Measurements from ENCODE around the gene SLC30A10. TPM values are rescaled to one million over a fixed set of nuclear protein-coding genes. Genes with fewer than 3 reads are reported as not detected.

Gene SLC30A10
- total RNA-seq = 1.0 TPM

DNA sequence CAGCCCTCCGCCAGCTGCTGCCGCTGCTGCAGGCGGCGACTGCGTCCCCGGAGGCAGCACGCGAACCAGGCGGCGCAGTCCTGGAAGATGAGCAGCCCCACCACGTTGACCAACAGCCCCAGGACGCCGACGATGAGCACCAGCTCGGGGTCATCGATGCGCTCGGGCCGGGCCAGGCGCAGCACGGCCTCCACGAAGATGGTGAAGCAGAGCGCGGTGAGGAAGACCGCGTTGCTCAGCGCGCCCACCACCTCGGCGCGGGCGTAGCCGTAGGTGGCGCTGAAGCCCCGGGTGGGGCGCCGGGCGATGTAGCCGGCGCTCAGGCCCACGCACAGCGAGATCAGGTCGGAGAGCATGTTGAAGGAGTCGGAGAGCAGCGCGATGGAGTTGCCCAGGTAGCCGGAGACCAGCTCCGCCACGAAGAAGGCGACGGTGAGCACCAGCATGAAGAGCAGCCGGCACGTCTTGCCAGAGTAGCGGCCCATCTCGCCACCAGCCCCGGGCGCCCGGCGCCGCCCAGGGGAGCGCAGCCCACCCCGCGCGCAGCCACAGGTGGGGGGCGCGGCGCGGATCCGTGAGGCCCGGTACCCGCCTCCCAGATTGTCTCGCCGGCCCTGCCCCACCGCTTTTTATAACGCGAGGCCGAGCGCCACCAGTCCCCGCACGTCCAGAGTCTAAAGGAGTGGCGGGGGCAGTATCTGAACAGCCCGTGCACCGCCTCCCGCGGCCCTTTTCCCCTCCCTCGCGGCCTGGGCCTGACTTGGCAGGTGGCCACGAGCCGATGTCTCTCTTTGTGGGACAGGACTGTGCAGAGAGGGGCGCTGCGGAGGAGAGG, at the start of gene SLC30A10:
TSS of gene SLC30A10 (minus strand) at position 602 of the 835 bp plus-strand sequence. CDS start at position 485, 117 bp downstream.
- Histone ChIP-seq H3K4me1 (ENCODE audit: control insufficient read depth in 3 of 3, insufficient read depth in 3 of 3, low read length in 3 of 3) (peaks cover 2 to 7% (median 6%) of the 10 kb centered on the region in 3 donors), H3K9ac (ENCODE audit: low read depth in 1 of 3, low read length in 3 of 3) (peak within 1 kb of the TSS in 1 of 3 donors; percentile 16), H3K36me3 (ENCODE audit: control insufficient read depth in 3 of 3, insufficient read depth in 3 of 3, low read length in 3 of 3) (no peaks in the 10 kb centered on the region), H3K4me3 (ENCODE audit: low read length in 3 of 3) (peak within 1 kb of the TSS; percentile 49 to 60 (median 52)), H3K27me3 (ENCODE audit: control insufficient read depth in 3 of 3, insufficient read depth in 3 of 3, low read length in 3 of 3) (peaks cover 21 to 32% (median 27%) of the 10 kb centered on the region in 3 donors), H3K9me3 (ENCODE audit: control insufficient read depth in 3 of 3, low read length in 3 of 3) (no peaks in the 10 kb centered on the region), H3K27ac (ENCODE audit: low read depth, low read length) (no peak within 1 kb of the TSS)

DNA sequence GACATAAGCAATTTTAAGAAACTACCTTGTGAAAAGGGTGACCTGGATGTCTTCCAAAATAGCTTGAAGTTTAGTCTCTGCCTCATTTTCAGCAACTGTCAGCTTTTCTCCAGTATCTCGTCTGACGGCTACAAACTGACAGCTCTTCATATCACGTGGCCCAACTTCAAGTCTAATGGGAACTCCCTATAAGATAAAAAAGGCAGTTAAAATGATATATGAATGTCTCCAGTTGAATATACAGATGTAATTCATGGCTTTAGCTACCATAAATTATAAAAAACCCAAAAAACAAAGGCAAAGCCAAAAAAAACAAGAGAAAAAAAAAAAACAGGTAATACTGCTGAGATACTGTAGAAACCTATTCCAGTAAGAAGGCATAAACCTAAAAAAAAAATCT, 44.9 kb upstream of the SLC30A10 start:
- peaks cover 6 to 48% (median 44%) of the 10 kb centered on the region in 3 donors for H3K36me3 ChIP-seq (ENCODE audit: control insufficient read depth in 3 of 3, insufficient read depth in 3 of 3, low read length in 3 of 3)
- no peak overlapping the region for H3K27ac ChIP-seq (ENCODE audit: low read depth, low read length)
- no peak overlapping the region for H3K4me3 ChIP-seq (ENCODE audit: low read length in 3 of 3)

DNA sequence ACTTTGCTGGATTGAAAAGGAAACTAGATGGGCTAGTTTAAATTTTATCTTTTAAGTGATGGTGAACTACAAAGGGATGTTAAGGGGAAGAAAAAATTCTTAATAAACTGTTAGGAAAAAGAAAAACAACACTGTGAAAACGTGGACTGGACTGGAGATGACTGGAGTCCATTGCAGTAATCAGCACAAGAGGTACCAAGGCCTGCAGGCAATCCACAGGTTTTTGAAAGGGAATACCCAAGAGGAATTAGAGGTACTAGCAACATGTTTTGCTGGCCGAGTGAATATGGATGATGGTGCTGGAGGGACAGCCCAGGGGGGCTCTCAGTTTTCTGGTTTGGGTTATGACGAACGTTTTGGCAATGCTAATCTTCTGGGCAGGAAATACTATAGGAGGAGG, 39.0 kb upstream of the SLC30A10 start:
- Histone ChIP-seq H3K36me3 (ENCODE audit: control insufficient read depth in 3 of 3, insufficient read depth in 3 of 3, low read length in 3 of 3) (peaks cover 4 to 26% (median 20%) of the 10 kb centered on the region in 3 donors), H3K27me3 (ENCODE audit: control insufficient read depth in 3 of 3, insufficient read depth in 3 of 3, low read length in 3 of 3) (no peaks in the 10 kb centered on the region), H3K9me3 (ENCODE audit: control insufficient read depth in 3 of 3, low read length in 3 of 3) (no peaks in the 10 kb centered on the region), H3K9ac (ENCODE audit: low read depth in 1 of 3, low read length in 3 of 3) (no peak overlapping the region), H3K4me3 (ENCODE audit: low read length in 3 of 3) (no peak overlapping the region), H3K27ac (ENCODE audit: low read depth, low read length) (no peak overlapping the region), H3K4me1 (ENCODE audit: control insufficient read depth in 3 of 3, insufficient read depth in 3 of 3, low read length in 3 of 3) (no peaks in the 10 kb centered on the region)

More for the DNA sequence above, 44.9 kb upstream of the SLC30A10 start:
- no peak overlapping the region for H3K9ac ChIP-seq (ENCODE audit: low read depth in 1 of 3, low read length in 3 of 3)
- no peaks in the 10 kb centered on the region for H3K27me3 ChIP-seq (ENCODE audit: control insufficient read depth in 3 of 3, insufficient read depth in 3 of 3, low read length in 3 of 3)
- no peaks in the 10 kb centered on the region for H3K4me1 ChIP-seq (ENCODE audit: control insufficient read depth in 3 of 3, insufficient read depth in 3 of 3, low read length in 3 of 3)
- H3K9me3 ChIP-seq (ENCODE audit: control insufficient read depth in 3 of 3, low read length in 3 of 3) = no peaks in the 10 kb centered on the region

DNA sequence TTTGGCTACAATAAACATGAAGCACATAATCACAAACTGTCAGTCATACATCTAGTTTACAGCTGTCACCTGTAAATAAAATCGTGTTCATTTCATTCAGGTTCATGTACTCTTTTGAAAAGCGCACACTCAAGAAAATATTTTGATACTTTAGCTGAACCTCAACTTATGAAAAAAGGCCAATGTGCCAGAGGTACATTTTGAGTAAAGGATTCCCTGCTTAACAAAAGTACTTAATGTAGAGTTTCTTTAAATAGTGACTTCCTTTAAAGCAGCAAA, 37.7 kb upstream of the SLC30A10 start:
- H3K36me3 ChIP-seq (ENCODE audit: control insufficient read depth in 3 of 3, insufficient read depth in 3 of 3, low read length in 3 of 3) = peaks cover 4 to 20% (median 18%) of the 10 kb centered on the region in 3 donors
- H3K9ac ChIP-seq (ENCODE audit: low read depth in 1 of 3, low read length in 3 of 3) = no peak overlapping the region
- H3K4me3 ChIP-seq (ENCODE audit: low read length in 3 of 3) = no peak overlapping the region
- H3K4me1 ChIP-seq (ENCODE audit: control insufficient read depth in 3 of 3, insufficient read depth in 3 of 3, low read length in 3 of 3) = no peaks in the 10 kb centered on the region
- H3K9me3 ChIP-seq (ENCODE audit: control insufficient read depth in 3 of 3, low read length in 3 of 3) = no peaks in the 10 kb centered on the region
- no peaks in the 10 kb centered on the region for H3K27me3 ChIP-seq (ENCODE audit: control insufficient read depth in 3 of 3, insufficient read depth in 3 of 3, low read length in 3 of 3)
- no peak overlapping the region for H3K27ac ChIP-seq (ENCODE audit: low read depth, low read length)

DNA sequence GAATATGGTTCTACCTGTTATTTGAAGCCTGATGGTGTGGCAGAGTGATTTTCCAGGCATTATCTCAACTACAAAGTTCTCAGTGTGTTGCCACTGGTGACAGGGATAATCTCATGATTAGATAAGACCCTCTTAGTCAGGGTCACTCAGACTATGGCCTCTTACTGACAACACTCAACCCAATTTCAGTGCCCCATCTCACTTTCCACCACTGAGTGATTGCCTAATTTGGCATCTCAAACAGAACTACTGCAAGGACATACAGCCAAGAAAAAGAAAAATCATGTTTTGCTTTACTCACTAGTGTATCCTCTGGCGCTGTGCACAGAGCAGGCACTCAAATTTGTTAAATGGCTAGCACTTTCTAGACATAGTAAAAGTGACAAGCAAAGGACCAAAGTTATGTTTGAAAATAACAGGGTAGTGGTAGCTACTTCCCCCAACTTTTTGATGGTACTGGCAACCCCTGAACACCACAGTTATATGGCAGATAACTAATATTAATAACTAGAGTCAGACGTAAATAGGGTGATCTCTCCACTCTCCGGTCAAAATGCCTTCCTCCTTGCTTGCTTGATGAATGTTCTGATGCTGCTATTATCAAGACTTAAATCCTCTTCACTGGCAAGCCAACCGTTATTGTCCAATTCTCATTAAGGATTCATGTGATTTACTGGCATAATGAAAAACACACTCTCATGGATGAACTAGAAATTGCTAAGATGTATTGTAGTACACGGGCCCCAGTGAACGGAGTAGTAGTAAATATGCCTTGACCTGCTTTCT, 37.1 kb upstream of the SLC30A10 start:
- Histone ChIP-seq H3K4me1 (ENCODE audit: control insufficient read depth in 3 of 3, insufficient read depth in 3 of 3, low read length in 3 of 3) (no peaks in the 10 kb centered on the region), H3K9ac (ENCODE audit: low read depth in 1 of 3, low read length in 3 of 3) (no peak overlapping the region), H3K36me3 (ENCODE audit: control insufficient read depth in 3 of 3, insufficient read depth in 3 of 3, low read length in 3 of 3) (peaks cover 4 to 17% (median 17%) of the 10 kb centered on the region in 3 donors), H3K27me3 (ENCODE audit: control insufficient read depth in 3 of 3, insufficient read depth in 3 of 3, low read length in 3 of 3) (no peaks in the 10 kb centered on the region), H3K9me3 (ENCODE audit: control insufficient read depth in 3 of 3, low read length in 3 of 3) (no peaks in the 10 kb centered on the region), H3K27ac (ENCODE audit: low read depth, low read length) (no peak overlapping the region), H3K4me3 (ENCODE audit: low read length in 3 of 3) (no peak overlapping the region)

DNA sequence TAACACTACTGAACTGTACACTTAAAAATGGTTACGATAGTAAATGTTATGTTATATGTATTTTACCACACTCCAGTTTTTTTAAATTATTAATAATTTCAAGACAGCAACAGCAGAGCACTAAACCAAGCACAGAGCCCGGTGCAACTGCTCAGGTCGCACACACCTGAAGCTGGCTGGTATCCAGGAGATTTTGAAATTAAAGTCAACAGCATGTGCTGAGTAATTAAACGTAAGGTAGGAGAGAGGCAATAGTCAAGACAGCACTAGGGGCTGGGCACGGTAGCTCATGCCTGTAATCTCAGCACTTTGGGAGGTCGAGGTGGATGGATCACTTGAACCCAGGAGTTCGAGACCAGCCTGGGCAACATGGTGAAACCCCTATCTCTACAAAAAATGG, 35.1 kb upstream of the SLC30A10 start:
- Histone ChIP-seq H3K9ac (ENCODE audit: low read depth in 1 of 3, low read length in 3 of 3) (no peak overlapping the region), H3K4me3 (ENCODE audit: low read length in 3 of 3) (no peak overlapping the region), H3K4me1 (ENCODE audit: control insufficient read depth in 3 of 3, insufficient read depth in 3 of 3, low read length in 3 of 3) (no peaks in the 10 kb centered on the region), H3K27ac (ENCODE audit: low read depth, low read length) (no peak overlapping the region), H3K27me3 (ENCODE audit: control insufficient read depth in 3 of 3, insufficient read depth in 3 of 3, low read length in 3 of 3) (no peaks in the 10 kb centered on the region), H3K36me3 (ENCODE audit: control insufficient read depth in 3 of 3, insufficient read depth in 3 of 3, low read length in 3 of 3) (peaks cover 0 to 5% (median 5%) of the 10 kb centered on the region in 3 donors), H3K9me3 (ENCODE audit: control insufficient read depth in 3 of 3, low read length in 3 of 3) (no peaks in the 10 kb centered on the region)

DNA sequence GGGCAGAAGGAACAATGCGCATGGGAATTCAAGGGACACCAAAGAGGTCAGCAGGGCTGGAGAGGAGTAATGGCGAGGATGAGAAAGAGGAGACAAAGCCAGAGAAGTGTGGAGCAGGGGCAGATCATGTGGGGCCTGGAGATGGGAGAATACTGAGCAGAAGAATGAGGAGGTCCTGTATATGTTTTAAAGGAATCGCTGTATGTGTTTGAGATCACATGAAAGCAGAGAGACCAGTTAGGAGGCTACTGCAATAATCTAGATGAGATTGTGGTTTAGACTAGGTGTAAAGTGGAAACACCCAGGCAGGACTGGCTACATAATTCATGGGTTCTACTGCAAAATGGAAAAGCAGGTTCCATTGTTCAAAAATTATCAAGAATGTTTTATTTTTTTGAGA, 33.3 kb upstream of the SLC30A10 start:
- no peaks in the 10 kb centered on the region for H3K27me3 ChIP-seq (ENCODE audit: control insufficient read depth in 3 of 3, insufficient read depth in 3 of 3, low read length in 3 of 3)
- no peak overlapping the region for H3K27ac ChIP-seq (ENCODE audit: low read depth, low read length)
- H3K4me1 ChIP-seq (ENCODE audit: control insufficient read depth in 3 of 3, insufficient read depth in 3 of 3, low read length in 3 of 3) = no peaks in the 10 kb centered on the region
- H3K9me3 ChIP-seq (ENCODE audit: control insufficient read depth in 3 of 3, low read length in 3 of 3) = no peaks in the 10 kb centered on the region
- H3K36me3 ChIP-seq (ENCODE audit: control insufficient read depth in 3 of 3, insufficient read depth in 3 of 3, low read length in 3 of 3) = no peaks in the 10 kb centered on the region
- no peak overlapping the region for H3K9ac ChIP-seq (ENCODE audit: low read depth in 1 of 3, low read length in 3 of 3)
- H3K4me3 ChIP-seq (ENCODE audit: low read length in 3 of 3) = no peak overlapping the region

DNA sequence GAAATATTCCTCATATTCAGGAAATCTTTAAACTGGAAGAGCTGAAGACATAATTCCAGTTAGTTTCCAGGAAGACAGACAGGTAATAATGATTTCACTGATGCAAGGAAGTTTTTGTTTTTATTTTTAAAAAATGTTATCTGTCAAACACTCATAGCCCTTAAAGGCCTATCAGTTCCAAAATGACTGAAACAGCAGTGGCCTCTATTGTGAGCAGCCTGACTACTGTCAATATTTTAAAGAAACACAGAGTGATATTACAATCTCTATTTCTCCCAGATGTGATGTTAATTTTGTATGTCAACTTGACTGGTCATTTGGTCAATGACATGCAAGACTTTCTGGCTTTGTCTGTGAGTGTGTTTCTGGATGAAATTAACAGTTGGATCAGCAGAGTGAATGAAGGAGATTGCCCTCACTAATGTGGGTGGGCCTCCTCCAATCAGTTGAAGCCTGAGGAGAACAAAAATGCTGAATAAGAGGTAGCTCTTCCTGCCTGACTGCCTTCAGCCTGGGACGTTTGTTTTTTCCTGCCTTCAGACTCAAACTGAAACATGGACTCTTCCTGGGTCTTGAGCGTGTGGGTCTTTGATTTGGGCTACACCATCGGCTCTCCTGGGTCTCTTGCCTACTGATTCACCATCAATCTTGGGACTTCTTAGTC, 31.3 kb upstream of the SLC30A10 start:
- Histone ChIP-seq H3K36me3 (ENCODE audit: control insufficient read depth in 3 of 3, insufficient read depth in 3 of 3, low read length in 3 of 3) (no peaks in the 10 kb centered on the region), H3K9me3 (ENCODE audit: control insufficient read depth in 3 of 3, low read length in 3 of 3) (no peaks in the 10 kb centered on the region), H3K4me3 (ENCODE audit: low read length in 3 of 3) (no peak overlapping the region), H3K27ac (ENCODE audit: low read depth, low read length) (no peak overlapping the region), H3K4me1 (ENCODE audit: control insufficient read depth in 3 of 3, insufficient read depth in 3 of 3, low read length in 3 of 3) (no peaks in the 10 kb centered on the region), H3K9ac (ENCODE audit: low read depth in 1 of 3, low read length in 3 of 3) (no peak overlapping the region), H3K27me3 (ENCODE audit: control insufficient read depth in 3 of 3, insufficient read depth in 3 of 3, low read length in 3 of 3) (no peaks in the 10 kb centered on the region)

DNA sequence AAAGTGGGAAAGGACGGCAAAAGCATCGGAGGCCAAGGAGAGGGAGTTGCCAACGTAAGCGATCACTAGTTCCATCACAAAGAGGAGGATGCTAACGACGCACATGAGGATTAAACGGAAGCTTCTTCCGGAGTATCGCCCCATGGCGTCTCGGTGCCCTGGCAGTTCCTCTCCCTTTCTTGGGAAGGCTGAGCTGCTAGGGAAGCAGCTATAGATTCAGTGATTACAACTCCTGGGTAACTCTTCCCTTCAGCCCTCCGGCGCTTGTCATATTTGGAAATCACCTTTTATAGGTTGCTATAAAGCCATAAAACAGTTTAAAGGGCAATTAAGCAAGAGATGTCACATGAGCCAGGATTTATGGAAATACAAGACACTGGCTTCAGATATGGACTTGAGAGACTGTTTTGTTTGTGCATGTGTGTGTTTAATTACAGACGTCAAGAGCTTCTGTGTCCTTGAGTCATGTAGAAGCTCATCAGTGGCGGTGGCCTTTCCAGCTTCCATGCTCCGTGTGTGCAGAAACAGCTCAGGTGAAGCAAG, 30.6 kb upstream of the SLC30A10 start:
- H3K36me3 ChIP-seq (ENCODE audit: control insufficient read depth in 3 of 3, insufficient read depth in 3 of 3, low read length in 3 of 3) = no peaks in the 10 kb centered on the region
- H3K9me3 ChIP-seq (ENCODE audit: control insufficient read depth in 3 of 3, low read length in 3 of 3) = no peaks in the 10 kb centered on the region
- H3K4me1 ChIP-seq (ENCODE audit: control insufficient read depth in 3 of 3, insufficient read depth in 3 of 3, low read length in 3 of 3) = no peaks in the 10 kb centered on the region
- H3K27ac ChIP-seq (ENCODE audit: low read depth, low read length) = no peak overlapping the region
- H3K9ac ChIP-seq (ENCODE audit: low read depth in 1 of 3, low read length in 3 of 3) = no peak overlapping the region
- no peak overlapping the region for H3K4me3 ChIP-seq (ENCODE audit: low read length in 3 of 3)
- H3K27me3 ChIP-seq (ENCODE audit: control insufficient read depth in 3 of 3, insufficient read depth in 3 of 3, low read length in 3 of 3) = no peaks in the 10 kb centered on the region

Data from skeletal muscle tissue (tissue), 4 donors.